HFFc6 (cell line): ENCODE measurements around the gene TMSB10. TPM values are rescaled to one million over a fixed set of nuclear protein-coding genes. Genes with fewer than 3 reads are reported as not detected.

Experiments
- DNase-seq: peaks from one replicate; pipeline ENCODE4 v3.0.0-alpha.2; 2018
- H3K27ac Mint-ChIP-seq: 2 replicates; pipeline ENCODE4 v1.8.0; 2020; ENCODE audit warnings: mild to moderate bottlenecking, mixed read lengths
- H3K27me3 Mint-ChIP-seq: 2 replicates; pipeline ENCODE4 v1.8.0; 2021; ENCODE audit warnings: mild to moderate bottlenecking, moderate library complexity, mixed read lengths; ENCODE audit not compliant: insufficient read depth
- H3K36me3 Mint-ChIP-seq: 2 replicates; pipeline ENCODE4 v1.8.0; 2021; ENCODE audit warnings: low read depth, mixed read lengths
- H3K4me1 Mint-ChIP-seq: 2 replicates; pipeline ENCODE4 v1.8.0; 2020; ENCODE audit warnings: low read depth, mixed read lengths
- H3K4me3 Mint-ChIP-seq: 2 replicates; pipeline ENCODE4 v1.8.0; 2020; ENCODE audit warnings: mild to moderate bottlenecking, moderate library complexity, mixed read lengths
- H3K9me3 Mint-ChIP-seq: 2 replicates; pipeline ENCODE4 v1.8.0; 2020; ENCODE audit warnings: mild to moderate bottlenecking, mixed read lengths
- total RNA-seq, 6 experiments: library from RNA; stranded (reverse); fragmentation: NEBNext Ultra II Directional; extraction: Animal tissue kit (Norgen Biotek cat#: 25700); gene quantifications; 2 replicates in 1 of 6; 3 replicates in 5 of 6; pipeline ENCODE4 v1.2.3, GENCODE V29; 2021
- TF ChIP-seq, protein P1 (sequence below): fragments of 200-600 bp; sonication (generic); IDR thresholded peaks from 2 replicates; pipeline ENCODE4 v1.5.0; 2021; ENCODE audit warnings: antibody characterized with exemption, mild to moderate bottlenecking

TMSB10 gene
- total RNA-seq, 6 experiments from 2014 or later, result 3,909 to 6,151 (median 5,325) TPM

DNA sequence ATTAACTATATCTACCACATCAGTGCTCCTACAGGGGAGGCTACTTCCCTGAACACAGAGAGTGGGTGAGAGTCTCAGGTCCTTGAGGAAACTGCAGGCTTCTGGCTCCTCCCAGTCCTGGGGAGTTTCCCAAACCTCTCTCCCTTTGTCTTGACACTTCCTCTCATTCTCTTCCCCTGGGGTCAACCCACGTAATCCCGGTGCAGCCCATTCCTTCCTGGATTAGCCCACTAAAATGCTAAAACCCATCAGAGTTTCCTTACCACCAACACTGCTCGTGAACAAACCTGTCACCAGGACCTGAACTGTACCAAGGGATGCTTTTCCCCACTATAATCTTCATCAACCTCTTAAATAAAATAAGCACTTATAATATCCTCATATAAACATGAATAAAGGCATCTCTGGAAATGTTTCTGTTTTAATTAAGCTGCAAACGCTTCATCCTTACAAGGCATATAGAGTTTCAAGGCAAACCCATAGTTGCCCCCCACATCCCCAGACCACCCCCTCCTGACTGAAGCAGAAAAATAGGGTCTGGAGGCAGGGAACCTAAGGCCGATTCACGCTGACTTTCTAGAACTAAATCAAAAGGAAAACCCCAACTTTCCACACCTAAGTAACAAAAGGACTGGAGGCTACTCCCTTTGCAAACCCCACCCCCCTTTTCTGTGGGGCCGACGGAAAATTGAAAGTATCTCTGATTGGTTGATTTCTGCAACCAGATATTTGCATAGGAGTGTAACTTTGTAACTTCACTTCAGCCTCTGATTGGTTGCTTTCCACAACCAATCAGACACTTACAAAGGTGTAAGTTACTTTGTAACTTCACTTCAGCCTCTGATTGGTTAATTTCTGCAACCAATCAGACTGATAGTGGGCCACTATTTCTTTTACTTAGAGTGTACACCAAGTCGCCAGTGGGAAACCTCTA lies 19.0 kb downstream of the TMSB10 start:
- Mint-ChIP-seq H3K4me1 (peaks cover 58% of the 10 kb centered on the region), H3K27ac (peak overlapping the region; percentile 47), H3K36me3 (no peaks in the 10 kb centered on the region), H3K27me3 (no peaks in the 10 kb centered on the region), H3K9me3 (no peaks in the 10 kb centered on the region), H3K4me3 (peak overlapping the region; percentile 6; the same call in 1 of the 2 replicates)
- peak; percentile 70 for DNase-seq
- TF ChIP-seq, protein P1, sequence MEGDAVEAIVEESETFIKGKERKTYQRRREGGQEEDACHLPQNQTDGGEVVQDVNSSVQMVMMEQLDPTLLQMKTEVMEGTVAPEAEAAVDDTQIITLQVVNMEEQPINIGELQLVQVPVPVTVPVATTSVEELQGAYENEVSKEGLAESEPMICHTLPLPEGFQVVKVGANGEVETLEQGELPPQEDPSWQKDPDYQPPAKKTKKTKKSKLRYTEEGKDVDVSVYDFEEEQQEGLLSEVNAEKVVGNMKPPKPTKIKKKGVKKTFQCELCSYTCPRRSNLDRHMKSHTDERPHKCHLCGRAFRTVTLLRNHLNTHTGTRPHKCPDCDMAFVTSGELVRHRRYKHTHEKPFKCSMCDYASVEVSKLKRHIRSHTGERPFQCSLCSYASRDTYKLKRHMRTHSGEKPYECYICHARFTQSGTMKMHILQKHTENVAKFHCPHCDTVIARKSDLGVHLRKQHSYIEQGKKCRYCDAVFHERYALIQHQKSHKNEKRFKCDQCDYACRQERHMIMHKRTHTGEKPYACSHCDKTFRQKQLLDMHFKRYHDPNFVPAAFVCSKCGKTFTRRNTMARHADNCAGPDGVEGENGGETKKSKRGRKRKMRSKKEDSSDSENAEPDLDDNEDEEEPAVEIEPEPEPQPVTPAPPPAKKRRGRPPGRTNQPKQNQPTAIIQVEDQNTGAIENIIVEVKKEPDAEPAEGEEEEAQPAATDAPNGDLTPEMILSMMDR, result no peak

DNA sequence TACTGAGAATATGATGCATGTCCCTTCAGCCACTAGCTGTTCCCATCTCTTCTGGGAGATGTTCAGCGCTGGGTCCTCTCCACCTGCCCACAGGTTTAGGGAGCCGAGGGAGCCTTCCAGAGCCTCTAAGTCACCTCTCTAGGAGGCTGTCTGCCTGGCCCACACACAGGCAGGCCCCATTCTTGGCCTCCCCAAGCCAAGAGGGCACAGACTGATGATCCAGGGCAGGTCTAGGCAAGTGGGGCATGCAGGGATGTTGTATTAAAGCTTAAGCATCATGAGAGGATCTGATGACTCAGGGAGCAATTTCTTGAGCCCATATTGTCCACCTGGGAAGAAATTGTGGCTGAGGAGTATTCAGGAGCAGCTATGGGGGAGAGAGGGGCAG lies 19.9 kb downstream of the TMSB10 start:
- Mint-ChIP-seq H3K9me3 (no peaks in the 10 kb centered on the region), H3K4me3 (peak overlapping the region; percentile 89; the same call in 1 of the 2 replicates), H3K27me3 (no peaks in the 10 kb centered on the region), H3K36me3 (no peaks in the 10 kb centered on the region), H3K4me1 (peaks cover 49% of the 10 kb centered on the region), H3K27ac (peak overlapping the region; percentile 63)
- DNase-seq, result no peak
- TF ChIP-seq, protein P1, result no peak

DNA sequence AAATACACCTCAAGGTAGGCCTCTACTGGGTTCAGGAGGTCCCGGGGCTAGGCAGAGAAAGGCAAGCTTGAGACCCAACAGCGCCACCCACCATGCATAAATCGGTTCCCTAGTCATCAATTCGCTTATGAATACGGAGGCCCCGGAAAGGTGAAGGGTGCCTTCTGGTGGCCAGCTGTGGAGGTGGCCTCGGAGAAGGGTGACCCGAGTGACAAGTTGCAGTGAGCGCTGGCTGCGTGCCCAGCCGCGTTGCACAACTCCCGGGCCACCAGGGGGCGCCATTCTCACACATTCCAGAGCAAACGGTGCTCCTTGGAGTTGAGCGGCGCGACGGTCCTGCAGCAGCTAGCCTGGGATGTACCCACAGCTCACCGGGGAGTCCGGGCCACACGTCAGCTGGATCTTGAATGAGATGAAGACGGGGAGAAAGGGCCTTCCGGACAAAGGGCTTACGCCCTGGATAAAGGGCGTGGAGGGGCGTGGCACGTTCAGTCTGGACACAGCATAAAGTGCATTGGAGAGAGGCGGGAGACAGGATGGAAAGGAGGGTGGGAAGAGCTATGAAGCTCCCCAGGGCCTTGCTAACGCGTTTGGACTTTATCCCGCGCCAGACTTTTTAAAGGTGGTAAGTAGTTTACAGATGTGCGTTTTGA lies 20.4 kb downstream of the TMSB10 start:
- Mint-ChIP-seq H3K27me3 (no peaks in the 10 kb centered on the region), H3K4me3 (peak overlapping the region; percentile 89), H3K9me3 (no peaks in the 10 kb centered on the region), H3K36me3 (no peaks in the 10 kb centered on the region), H3K27ac (peak overlapping the region; percentile 82), H3K4me1 (peaks cover 44% of the 10 kb centered on the region)
- TF ChIP-seq, protein P1, result peak; percentile 100
- peak; percentile 94 for DNase-seq

DNA sequence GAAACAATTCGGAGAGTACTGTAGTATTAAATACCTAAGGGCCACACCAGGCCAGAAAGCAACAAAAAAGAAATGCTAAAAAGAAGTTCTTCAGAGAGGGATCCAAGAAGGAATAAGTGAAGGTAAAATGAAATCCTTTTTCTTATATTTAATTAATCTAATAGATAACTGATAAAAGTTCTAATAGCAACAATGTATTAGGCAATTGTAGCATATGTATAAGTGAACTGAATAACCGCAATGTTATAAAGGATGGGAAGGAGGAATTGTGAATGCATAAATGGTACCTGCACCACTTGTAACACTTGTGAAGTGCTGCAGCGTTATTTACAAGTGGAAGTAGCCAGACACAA lies 21.8 kb downstream of the TMSB10 start:
- H3K4me3 Mint-ChIP-seq, result peak overlapping the region; percentile 89
- H3K9me3 Mint-ChIP-seq, result no peaks in the 10 kb centered on the region
- TF ChIP-seq, protein P1, result peak; percentile 35
- peak overlapping the region; percentile 54 for H3K27ac Mint-ChIP-seq
- DNase-seq, result no peak
- peaks cover 45% of the 10 kb centered on the region for H3K4me1 Mint-ChIP-seq
- H3K36me3 Mint-ChIP-seq, result no peaks in the 10 kb centered on the region
- no peaks in the 10 kb centered on the region for H3K27me3 Mint-ChIP-seq

DNA sequence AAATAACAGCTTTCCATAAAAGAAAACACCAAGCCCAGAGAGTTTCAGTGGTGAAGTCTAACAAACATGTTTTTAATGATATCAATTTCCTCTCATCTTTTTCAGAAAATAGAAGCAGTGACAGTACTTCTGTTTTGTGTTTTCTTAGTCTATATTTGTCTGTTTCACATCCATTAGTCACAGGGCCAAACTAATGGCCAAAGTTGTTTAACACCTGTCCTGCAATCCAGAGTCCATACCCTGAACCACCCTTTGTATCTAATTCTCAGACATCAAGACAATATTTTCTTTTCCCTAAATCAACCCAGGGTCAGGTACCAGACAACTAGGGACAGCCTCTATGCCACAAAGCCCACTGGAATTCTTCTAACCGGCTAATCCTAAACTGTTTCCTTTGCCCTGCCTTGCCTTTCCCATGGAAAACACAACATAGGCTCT lies 25.9 kb downstream of the TMSB10 start:
- Mint-ChIP-seq H3K9me3 (no peaks in the 10 kb centered on the region), H3K4me3 (no peak overlapping the region), H3K4me1 (peaks cover 20% of the 10 kb centered on the region), H3K27ac (no peak overlapping the region; the same call in 1 of the 2 replicates), H3K36me3 (no peaks in the 10 kb centered on the region), H3K27me3 (no peaks in the 10 kb centered on the region; the same call in 1 of the 2 replicates)
- DNase-seq, result no peak
- TF ChIP-seq, protein P1, result no peak
